Measurements from ENCODE around the gene THAP7.

GRCh38 chr22:21038405-21038804 lies 36.5 kb upstream of the THAP7 start:
- TF ChIP-seq CTCF (IDR thresholded peaks at IDR 0.05; ENCODE audit: borderline replicate concordance, extremely low read depth, low read length, poor library complexity, severe bottlenecking) (no peak), EZH2 (IDR thresholded peaks at IDR 0.05; ENCODE audit: borderline replicate concordance, low read depth, low read length, severe bottlenecking) (no peak)

All from DND-41 (cell line).